Measurements from ENCODE around the gene OSCAR. TPM values are rescaled to one million over a fixed set of nuclear protein-coding genes. Genes with fewer than 3 reads are reported as not detected.

The OSCAR gene
- total and polyA plus RNA-seq, 2 of the 13 experiments (the other 11 are each of a cell fraction or from before 2014, with no cell fraction given): 1.9 TPM; not detected in 1

DNA sequence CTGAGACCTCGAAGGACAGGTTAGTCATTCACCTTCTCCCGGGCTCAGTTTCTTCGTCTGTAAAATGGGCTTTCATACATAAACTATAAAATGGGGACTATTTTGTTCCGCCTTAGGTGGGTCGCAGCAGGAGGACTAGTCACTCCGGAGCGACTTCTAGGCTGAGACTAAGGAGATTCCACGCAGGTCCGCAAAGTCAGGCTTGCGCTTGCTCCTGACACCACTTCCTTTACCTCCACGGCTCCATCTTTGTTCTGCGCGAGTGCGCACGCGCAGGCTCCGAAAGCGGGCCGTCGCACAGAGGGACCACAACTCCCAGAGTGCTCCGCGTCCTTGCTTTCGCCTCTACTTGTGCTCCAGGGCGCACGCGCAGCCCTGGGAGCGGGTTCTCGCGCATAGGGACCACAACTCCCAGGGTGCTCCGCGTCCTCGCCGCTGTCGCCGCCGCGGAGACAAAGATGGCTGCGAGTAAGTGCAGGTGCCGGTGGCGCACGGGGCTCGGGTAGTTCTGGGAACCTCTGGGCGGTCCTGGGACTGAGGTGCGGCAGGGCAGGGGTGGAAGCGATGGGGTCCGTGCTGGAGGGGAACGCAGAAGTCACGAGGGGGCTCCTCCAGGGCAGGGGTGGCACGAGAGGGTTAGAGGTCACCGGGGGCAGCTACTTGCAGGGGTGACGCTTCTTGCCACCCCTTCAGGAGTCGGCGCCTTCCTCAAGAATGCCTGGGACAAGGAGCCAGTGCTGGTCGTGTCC, 2.0 kb upstream of the OSCAR start, which contains the start of gene NDUFA3 (continued):
- TF ChIP-seq, protein P1, sequence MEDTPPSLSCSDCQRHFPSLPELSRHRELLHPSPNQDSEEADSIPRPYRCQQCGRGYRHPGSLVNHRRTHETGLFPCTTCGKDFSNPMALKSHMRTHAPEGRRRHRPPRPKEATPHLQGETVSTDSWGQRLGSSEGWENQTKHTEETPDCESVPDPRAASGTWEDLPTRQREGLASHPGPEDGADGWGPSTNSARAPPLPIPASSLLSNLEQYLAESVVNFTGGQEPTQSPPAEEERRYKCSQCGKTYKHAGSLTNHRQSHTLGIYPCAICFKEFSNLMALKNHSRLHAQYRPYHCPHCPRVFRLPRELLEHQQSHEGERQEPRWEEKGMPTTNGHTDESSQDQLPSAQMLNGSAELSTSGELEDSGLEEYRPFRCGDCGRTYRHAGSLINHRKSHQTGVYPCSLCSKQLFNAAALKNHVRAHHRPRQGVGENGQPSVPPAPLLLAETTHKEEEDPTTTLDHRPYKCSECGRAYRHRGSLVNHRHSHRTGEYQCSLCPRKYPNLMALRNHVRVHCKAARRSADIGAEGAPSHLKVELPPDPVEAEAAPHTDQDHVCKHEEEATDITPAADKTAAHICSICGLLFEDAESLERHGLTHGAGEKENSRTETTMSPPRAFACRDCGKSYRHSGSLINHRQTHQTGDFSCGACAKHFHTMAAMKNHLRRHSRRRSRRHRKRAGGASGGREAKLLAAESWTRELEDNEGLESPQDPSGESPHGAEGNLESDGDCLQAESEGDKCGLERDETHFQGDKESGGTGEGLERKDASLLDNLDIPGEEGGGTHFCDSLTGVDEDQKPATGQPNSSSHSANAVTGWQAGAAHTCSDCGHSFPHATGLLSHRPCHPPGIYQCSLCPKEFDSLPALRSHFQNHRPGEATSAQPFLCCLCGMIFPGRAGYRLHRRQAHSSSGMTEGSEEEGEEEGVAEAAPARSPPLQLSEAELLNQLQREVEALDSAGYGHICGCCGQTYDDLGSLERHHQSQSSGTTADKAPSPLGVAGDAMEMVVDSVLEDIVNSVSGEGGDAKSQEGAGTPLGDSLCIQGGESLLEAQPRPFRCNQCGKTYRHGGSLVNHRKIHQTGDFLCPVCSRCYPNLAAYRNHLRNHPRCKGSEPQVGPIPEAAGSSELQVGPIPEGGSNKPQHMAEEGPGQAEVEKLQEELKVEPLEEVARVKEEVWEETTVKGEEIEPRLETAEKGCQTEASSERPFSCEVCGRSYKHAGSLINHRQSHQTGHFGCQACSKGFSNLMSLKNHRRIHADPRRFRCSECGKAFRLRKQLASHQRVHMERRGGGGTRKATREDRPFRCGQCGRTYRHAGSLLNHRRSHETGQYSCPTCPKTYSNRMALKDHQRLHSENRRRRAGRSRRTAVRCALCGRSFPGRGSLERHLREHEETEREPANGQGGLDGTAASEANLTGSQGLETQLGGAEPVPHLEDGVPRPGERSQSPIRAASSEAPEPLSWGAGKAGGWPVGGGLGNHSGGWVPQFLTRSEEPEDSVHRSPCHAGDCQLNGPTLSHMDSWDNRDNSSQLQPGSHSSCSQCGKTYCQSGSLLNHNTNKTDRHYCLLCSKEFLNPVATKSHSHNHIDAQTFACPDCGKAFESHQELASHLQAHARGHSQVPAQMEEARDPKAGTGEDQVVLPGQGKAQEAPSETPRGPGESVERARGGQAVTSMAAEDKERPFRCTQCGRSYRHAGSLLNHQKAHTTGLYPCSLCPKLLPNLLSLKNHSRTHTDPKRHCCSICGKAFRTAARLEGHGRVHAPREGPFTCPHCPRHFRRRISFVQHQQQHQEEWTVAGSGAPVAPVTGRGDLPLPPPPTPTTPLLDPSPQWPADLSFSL (CRISPR knock-in tag; IDR thresholded peaks at IDR 0.05): no peak
- TF ChIP-seq SRSF4 (IDR thresholded peaks at IDR 0.05; ENCODE audit: low read depth, low read length, poor library complexity, severe bottlenecking): no peak
- peak; percentile 62; the same call in 1 of the 2 replicates for TF ChIP-seq DR1 (CRISPR knock-in tag; IDR thresholded peaks at IDR 0.05)
- TF ChIP-seq ATAD3A (CRISPR knock-in tag; IDR thresholded peaks at IDR 0.05): no peak
- TF ChIP-seq, protein P2, sequence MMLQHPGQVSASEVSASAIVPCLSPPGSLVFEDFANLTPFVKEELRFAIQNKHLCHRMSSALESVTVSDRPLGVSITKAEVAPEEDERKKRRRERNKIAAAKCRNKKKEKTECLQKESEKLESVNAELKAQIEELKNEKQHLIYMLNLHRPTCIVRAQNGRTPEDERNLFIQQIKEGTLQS (CRISPR knock-in tag; IDR thresholded peaks at IDR 0.05): 0 out of 2 replicates have a peak, but pooled peaks have one; percentile 17
- peak; percentile 85; the same call in 1 of the 2 replicates for TF ChIP-seq SRY (CRISPR knock-in tag; IDR thresholded peaks at IDR 0.05)
- TF ChIP-seq ZNF17 (CRISPR knock-in tag; IDR thresholded peaks at IDR 0.05): no peak
- TF ChIP-seq ARNT2 (CRISPR knock-in tag; IDR thresholded peaks at IDR 0.05; ENCODE audit: low read depth): no peak; the same call in 1 of the 2 replicates
- peak; percentile 70; the same call in 1 of the 2 replicates for TF ChIP-seq ZNF776 (CRISPR knock-in tag; IDR thresholded peaks at IDR 0.05)
- TF ChIP-seq, protein P3, sequence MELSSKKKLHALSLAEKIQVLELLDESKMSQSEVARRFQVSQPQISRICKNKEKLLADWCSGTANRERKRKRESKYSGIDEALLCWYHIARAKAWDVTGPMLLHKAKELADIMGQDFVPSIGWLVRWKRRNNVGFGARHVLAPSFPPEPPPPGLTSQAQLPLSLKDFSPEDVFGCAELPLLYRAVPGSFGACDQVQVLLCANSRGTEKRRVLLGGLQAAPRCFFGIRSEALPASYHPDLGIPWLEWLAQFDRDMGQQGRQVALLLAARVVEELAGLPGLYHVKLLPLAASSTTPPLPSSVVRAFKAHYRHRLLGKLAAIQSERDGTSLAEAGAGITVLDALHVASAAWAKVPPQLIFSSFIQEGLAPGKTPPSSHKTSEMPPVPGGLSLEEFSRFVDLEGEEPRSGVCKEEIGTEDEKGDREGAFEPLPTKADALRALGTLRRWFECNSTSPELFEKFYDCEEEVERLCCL (CRISPR knock-in tag; IDR thresholded peaks at IDR 0.05; ENCODE audit: borderline replicate concordance): no peak
- no peak for TF ChIP-seq KLF16 (CRISPR knock-in tag; IDR thresholded peaks at IDR 0.05)
- peak; percentile 65 for TF ChIP-seq ZNF317 (CRISPR knock-in tag; IDR thresholded peaks at IDR 0.05)
- TF ChIP-seq ZSCAN12 (CRISPR knock-in tag; IDR thresholded peaks at IDR 0.05): no peak
- no peak for TF ChIP-seq ZNF766 (CRISPR knock-in tag; IDR thresholded peaks at IDR 0.05; ENCODE audit: borderline replicate concordance)
- no peak for TF ChIP-seq EZH2 (conservative IDR thresholded peaks at IDR 0.05; ENCODE audit: low read depth, low read length)
